Sigmoid colon (tissue), 3 donors: Measurements from ENCODE around the gene KRT79.

ENCODE experiments used
- CTCF ChIP-seq, 4 experiments: fragments of 450-650 bp in 3 of 4; fragments of 200-600 bp in 1 of 4; IDR thresholded peaks; one replicate each; pipeline ENCODE4 v1.5.1; 2016 to 2019; ENCODE audit warnings: antibody characterized with exemption in 4 of 4, mild to moderate bottlenecking in 3 of 4, moderate library complexity in 2 of 4
- POLR2A ChIP-seq, 2 donors: fragments of 450-650 bp; IDR thresholded peaks; one replicate each; pipeline ENCODE4 v1.6.1; 2016; ENCODE audit warnings: antibody characterized with exemption in 2 of 2, mild to moderate bottlenecking in 2 of 2, moderate library complexity in 2 of 2

- TF ChIP-seq CTCF (IDR thresholded peaks at IDR 0.05) (no peak), POLR2A (IDR thresholded peaks at IDR 0.05) (no peak)
Observed at GRCh38 chr12:52806821-52807543, 27.1 kb downstream of the KRT79 start.
